ENCODE results near the gene JPT2. TPM values are rescaled to one million over a fixed set of nuclear protein-coding genes. Genes with fewer than 3 reads are reported as not detected.

The JPT2 gene
- total RNA-seq, 3 donors from 2014 or later: 44.0 to 58.5 (median 57.3) TPM

- ATAC-seq: no peak
- peaks cover 9% of the 10 kb centered on the region for H3K36me3 ChIP-seq (ENCODE audit: low read depth)
- intact Hi-C loops (cut with DNase I, micrococcal nuclease): no loop called here
- no peak overlapping the region for H3K4me3 ChIP-seq
- H3K4me1 ChIP-seq (ENCODE audit: low read depth): no peaks in the 10 kb centered on the region
- TF ChIP-seq CTCF (IDR thresholded peaks at IDR 0.05): no peak
- H3K9me3 ChIP-seq: no peaks in the 10 kb centered on the region
- no peak for DNase-seq
Measured at GRCh38 chr16:1745900-1746692, 68.0 kb downstream of the JPT2 start.

- no peak overlapping the region for H3K4me3 ChIP-seq
- no peak for TF ChIP-seq CTCF (IDR thresholded peaks at IDR 0.05)
- ATAC-seq: no peak
- intact Hi-C loops (cut with DNase I, micrococcal nuclease): no loop called here
- no peaks in the 10 kb centered on the region for H3K4me1 ChIP-seq (ENCODE audit: low read depth)
- H3K9me3 ChIP-seq: no peaks in the 10 kb centered on the region
- H3K36me3 ChIP-seq (ENCODE audit: low read depth): peaks cover 9% of the 10 kb centered on the region
- no peak for DNase-seq
Measured at GRCh38 chr16:1746693-1747195, 68.7 kb downstream of the JPT2 start.

GRCh38 chr16:1747934-1748333 is 69.9 kb downstream of the JPT2 start:
- ATAC-seq: no peak
- Histone ChIP-seq H3K9me3 (no peaks in the 10 kb centered on the region), H3K4me3 (no peak overlapping the region), H3K36me3 (ENCODE audit: low read depth) (peaks cover 9% of the 10 kb centered on the region), H3K4me1 (ENCODE audit: low read depth) (no peaks in the 10 kb centered on the region)
- intact Hi-C loops (cut with DNase I, micrococcal nuclease): no loop called here
- no peak for TF ChIP-seq CTCF (IDR thresholded peaks at IDR 0.05)
- no peak for DNase-seq

GRCh38 chr16:1749152-1750117 is 71.4 kb downstream of the JPT2 start:
- no peaks in the 10 kb centered on the region for H3K4me1 ChIP-seq (ENCODE audit: low read depth)
- H3K36me3 ChIP-seq (ENCODE audit: low read depth): peaks cover 9% of the 10 kb centered on the region
- no peak for TF ChIP-seq CTCF (IDR thresholded peaks at IDR 0.05)
- ATAC-seq: no peak
- no peaks in the 10 kb centered on the region for H3K9me3 ChIP-seq
- H3K4me3 ChIP-seq: no peak overlapping the region
- intact Hi-C loops (cut with DNase I, micrococcal nuclease): no loop called here
- DNase-seq: no peak

Small RNA genes lying within 50 kb of the gene (microRNA-seq; reads per million reads assigned to microRNA genes)
- 0.93 reads per million for gene MIR3177

Other genes starting within 250 kb of the JPT2 start
- gene PERCC1, start 247.2 kb upstream of the JPT2 start, total RNA-seq: under 1 TPM in 1 of 3 donors, not detected in 2; 0.34 TPM
- gene CCDC154, start 233.7 kb upstream of the JPT2 start, total RNA-seq: 1 to 10 TPM in 2 of 3 donors, under 1 TPM in 1; 0.43 to 2.4 (median 1.1) TPM
- 10 to 100 TPM; 59.3 to 98.1 (median 59.8) TPM for gene CLCN7, start 203.3 kb upstream of the JPT2 start, total RNA-seq
- gene PTX4, start 189.3 kb upstream of the JPT2 start, total RNA-seq: not detected
- 10 to 100 TPM; 32.2 to 41.6 (median 37.8) TPM for gene TELO2, start 184.9 kb upstream of the JPT2 start, total RNA-seq
- gene TMEM204, start 144.6 kb upstream of the JPT2 start, total RNA-seq: 10 to 100 TPM in 1 of 3 donors, 1 to 10 TPM in 2; 3.4 to 10.3 (median 5.0) TPM
- gene IFT140, start 66.2 kb upstream of the JPT2 start, total RNA-seq: 10 to 100 TPM; 16.6 to 22.7 (median 17.1) TPM
- 10 to 100 TPM; 15.7 to 27.4 (median 20.6) TPM for gene CRAMP1, start 65.9 kb upstream of the JPT2 start, total RNA-seq
- 10 to 100 TPM; 76.2 to 82.5 (median 79.4) TPM for gene MAPK8IP3, start 27.9 kb downstream of the JPT2 start, total RNA-seq
- 10 to 100 TPM; 49.1 to 66.0 (median 56.0) TPM for gene NME3, start 93.3 kb downstream of the JPT2 start, total RNA-seq
- gene EME2, start 94.5 kb downstream of the JPT2 start, total RNA-seq: 10 to 100 TPM; 18.4 to 43.1 (median 24.7) TPM
- 100 to 1,000 TPM in 1 of 3 donors, 10 to 100 TPM in 2; 89.1 to 107 (median 91.0) TPM for gene MRPS34, start 94.9 kb downstream of the JPT2 start, total RNA-seq
- gene SPSB3, start 104.3 kb downstream of the JPT2 start, total RNA-seq: 10 to 100 TPM; 39.7 to 56.5 (median 52.2) TPM
- gene NUBP2, start 104.7 kb downstream of the JPT2 start, total RNA-seq: 10 to 100 TPM; 32.1 to 43.1 (median 39.3) TPM
- 1 to 10 TPM in 2 of 3 donors, under 1 TPM in 1; 0.51 to 1.9 (median 1.8) TPM for gene IGFALS, start 115.4 kb downstream of the JPT2 start, total RNA-seq
- 10 to 100 TPM; 63.4 to 94.8 (median 68.0) TPM for gene HAGH, start 148.5 kb downstream of the JPT2 start, total RNA-seq
- 10 to 100 TPM; 31.4 to 59.6 (median 54.6) TPM for gene FAHD1, start 148.9 kb downstream of the JPT2 start, total RNA-seq
- gene MEIOB, start 193.9 kb downstream of the JPT2 start, total RNA-seq: not detected
- gene HS3ST6, start 240.1 kb downstream of the JPT2 start, total RNA-seq: 1 to 10 TPM; 2.5 to 3.1 (median 2.6) TPM

All from mucosa of descending colon (tissue), 3 donors.